Mucosa of stomach (tissue), 1 donor: ENCODE measurements around the gene SPO11.

Source experiments
- H3K27me3 ChIP-seq: one replicate; pipeline ENCODE4 v1.7.0; 2013; ENCODE audit warnings: mild to moderate bottlenecking, low read length; ENCODE audit not compliant: control insufficient read depth, insufficient read depth
- H3K36me3 ChIP-seq: one replicate; pipeline ENCODE4 v1.7.0; 2013; ENCODE audit warnings: low read length; ENCODE audit not compliant: control insufficient read depth, insufficient read depth
- H3K4me1 ChIP-seq: one replicate; pipeline ENCODE4 v1.7.0; 2013; ENCODE audit warnings: mild to moderate bottlenecking, low read length; ENCODE audit not compliant: control insufficient read depth, insufficient read depth
- H3K4me3 ChIP-seq: one replicate; pipeline ENCODE4 v1.7.0; 2013; ENCODE audit warnings: low read length
- H3K9ac ChIP-seq: one replicate; pipeline ENCODE4 v1.7.0; 2013; ENCODE audit warnings: mild to moderate bottlenecking, low read length, moderate library complexity
- H3K9me3 ChIP-seq: one replicate; pipeline ENCODE4 v1.7.0; 2013; ENCODE audit warnings: mild to moderate bottlenecking, low read length, moderate library complexity; ENCODE audit not compliant: control insufficient read depth
- donor health status: Pancreatic carcinoma.

Gene SPO11

DNA sequence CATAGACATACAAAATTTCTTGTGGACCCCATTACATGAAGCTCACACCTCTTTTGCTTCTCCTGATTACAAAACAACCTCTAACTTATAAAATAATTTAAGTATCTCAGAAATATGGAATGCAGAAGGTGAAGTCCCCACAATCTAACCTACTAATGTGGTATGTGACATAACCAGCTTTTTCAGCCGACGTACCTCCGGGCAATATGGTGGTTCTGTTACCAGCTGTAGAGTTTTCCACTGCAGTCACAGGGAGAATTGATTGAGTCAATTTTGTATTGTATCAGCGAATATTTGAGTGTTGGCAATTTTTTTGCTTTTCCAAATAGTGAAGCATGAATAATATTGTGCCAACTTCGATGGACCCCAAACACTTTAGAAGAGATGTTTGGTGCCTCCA lies 15.7 kb upstream of the SPO11 start:
- H3K4me1 ChIP-seq = no peaks in the 10 kb centered on the region

DNA sequence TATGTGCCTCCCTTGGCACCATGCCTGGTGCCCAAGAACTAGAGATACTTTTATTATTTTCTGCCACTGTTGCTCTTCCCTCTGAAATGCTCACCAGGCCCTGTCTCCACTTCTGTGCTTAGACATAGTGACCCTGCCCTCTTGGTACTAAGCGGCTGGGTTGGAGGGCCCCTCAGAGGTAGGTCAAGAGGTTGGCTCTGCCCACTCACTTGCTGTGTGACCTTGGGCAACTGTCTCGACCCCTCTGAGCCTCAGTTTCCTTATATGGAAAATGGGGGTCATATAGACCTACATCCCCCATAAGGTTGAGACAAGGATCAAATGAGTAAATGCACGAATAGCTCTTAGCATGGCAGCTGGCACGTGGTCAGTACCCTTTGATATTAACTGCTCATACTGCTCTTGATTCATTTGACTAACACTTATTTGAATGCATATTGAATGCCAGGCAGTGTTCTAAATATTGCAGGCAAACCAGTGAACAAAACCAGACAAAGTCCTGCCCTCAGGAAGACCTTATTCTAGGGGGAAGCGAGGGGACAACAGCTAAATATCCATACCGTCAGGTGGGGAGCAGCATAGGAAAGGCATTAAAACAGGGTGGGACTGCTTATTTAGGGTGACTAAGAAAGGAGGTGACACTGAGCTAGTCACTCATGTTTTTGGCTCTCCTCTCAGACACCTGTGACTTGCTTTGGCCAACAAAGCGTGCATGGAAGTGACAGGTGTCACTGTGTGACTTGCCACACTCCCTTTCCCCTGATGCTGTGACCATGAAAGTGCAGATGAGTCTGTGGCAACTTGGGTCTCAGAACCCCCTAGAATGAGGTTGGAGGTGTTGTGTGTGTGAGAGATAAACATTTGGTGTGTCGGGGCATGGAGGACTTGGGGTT lies 14.3 kb upstream of the SPO11 start:
- no peaks in the 10 kb centered on the region for H3K9me3 ChIP-seq
- H3K4me1 ChIP-seq = no peaks in the 10 kb centered on the region
- H3K4me3 ChIP-seq = no peak overlapping the region
- H3K9ac ChIP-seq = no peak overlapping the region
- no peaks in the 10 kb centered on the region for H3K27me3 ChIP-seq
- H3K36me3 ChIP-seq = no peaks in the 10 kb centered on the region

More for the DNA sequence above, 15.7 kb upstream of the SPO11 start:
- H3K27me3 ChIP-seq = peaks cover 5% of the 10 kb centered on the region
- H3K36me3 ChIP-seq = no peaks in the 10 kb centered on the region
- no peak overlapping the region for H3K4me3 ChIP-seq
- H3K9me3 ChIP-seq = no peaks in the 10 kb centered on the region
- H3K9ac ChIP-seq = no peak overlapping the region

DNA sequence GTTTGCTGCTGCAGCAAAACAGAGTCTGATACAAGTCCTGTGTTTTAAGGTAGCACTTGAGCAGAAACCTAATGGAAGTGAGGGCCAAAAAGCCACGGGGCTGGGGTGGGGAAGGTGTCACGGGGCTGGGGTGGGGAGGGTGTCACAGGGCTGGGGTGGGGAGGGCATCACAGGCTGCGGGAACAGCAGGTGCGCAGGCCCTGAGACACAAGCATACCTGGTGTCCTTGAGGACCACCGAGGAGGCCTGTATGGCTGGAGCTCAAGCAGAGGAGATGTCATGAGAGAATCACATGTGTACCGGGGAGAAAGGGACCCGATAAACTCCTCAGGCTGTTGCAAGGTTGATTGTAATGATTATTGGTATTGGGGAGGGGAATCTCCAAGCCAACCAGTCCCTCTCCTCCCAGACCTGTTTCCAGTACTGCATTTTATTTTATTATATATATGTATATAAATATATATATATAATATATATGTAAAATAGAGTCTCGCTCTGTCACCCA lies 13.6 kb upstream of the SPO11 start:
- Histone ChIP-seq H3K27me3 (no peaks in the 10 kb centered on the region), H3K4me3 (no peak overlapping the region), H3K36me3 (no peaks in the 10 kb centered on the region), H3K9me3 (no peaks in the 10 kb centered on the region), H3K4me1 (no peaks in the 10 kb centered on the region), H3K9ac (no peak overlapping the region)

DNA sequence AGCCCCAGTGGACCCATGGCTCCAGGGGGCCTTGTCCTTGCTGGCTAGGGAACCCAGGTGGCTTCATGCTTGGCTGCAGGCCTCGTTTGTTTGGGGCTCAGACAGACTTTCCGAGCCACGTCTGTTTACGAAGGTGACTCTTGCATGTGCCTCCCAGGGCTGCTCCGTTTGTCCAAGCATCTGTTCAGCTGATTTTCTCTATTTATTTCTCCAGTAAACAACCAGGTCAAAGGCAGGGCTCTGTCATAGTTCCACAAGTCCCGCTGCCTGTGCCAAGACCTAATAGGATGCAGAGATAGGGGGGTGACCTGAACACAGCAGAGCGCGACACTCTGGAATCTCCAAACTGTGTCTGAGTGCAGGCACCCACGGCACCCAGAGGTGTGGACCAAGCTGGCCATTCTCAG lies 12.8 kb upstream of the SPO11 start:
- Histone ChIP-seq H3K36me3 (no peaks in the 10 kb centered on the region), H3K4me3 (no peak overlapping the region), H3K9me3 (no peaks in the 10 kb centered on the region), H3K9ac (no peak overlapping the region), H3K4me1 (no peaks in the 10 kb centered on the region), H3K27me3 (no peaks in the 10 kb centered on the region)

DNA sequence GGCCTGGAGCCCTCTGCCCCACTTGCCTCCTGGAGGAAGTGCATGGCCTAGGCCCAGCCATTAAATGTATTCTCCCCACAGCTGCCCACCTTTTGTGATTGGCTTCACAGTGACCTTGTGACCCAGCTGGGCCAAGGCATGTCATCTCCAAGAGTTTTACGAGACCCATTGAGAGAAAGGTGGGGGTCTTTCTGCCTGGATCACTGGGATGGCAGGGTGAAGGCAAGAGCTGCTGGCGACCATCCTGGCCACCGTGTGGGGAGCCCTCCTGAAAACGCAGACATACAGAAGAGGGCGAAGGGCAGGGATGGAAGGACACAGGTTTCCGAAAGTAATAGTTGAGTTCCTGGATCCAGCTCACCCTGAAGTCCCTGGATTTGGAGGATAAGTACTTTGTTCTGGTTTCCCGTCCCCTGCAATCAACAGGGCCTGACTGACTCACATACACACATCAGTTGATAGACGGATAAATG lies 12.3 kb upstream of the SPO11 start:
- no peak overlapping the region for H3K4me3 ChIP-seq
- no peak overlapping the region for H3K9ac ChIP-seq
- no peaks in the 10 kb centered on the region for H3K27me3 ChIP-seq
- H3K9me3 ChIP-seq = no peaks in the 10 kb centered on the region
- no peaks in the 10 kb centered on the region for H3K4me1 ChIP-seq
- no peaks in the 10 kb centered on the region for H3K36me3 ChIP-seq

DNA sequence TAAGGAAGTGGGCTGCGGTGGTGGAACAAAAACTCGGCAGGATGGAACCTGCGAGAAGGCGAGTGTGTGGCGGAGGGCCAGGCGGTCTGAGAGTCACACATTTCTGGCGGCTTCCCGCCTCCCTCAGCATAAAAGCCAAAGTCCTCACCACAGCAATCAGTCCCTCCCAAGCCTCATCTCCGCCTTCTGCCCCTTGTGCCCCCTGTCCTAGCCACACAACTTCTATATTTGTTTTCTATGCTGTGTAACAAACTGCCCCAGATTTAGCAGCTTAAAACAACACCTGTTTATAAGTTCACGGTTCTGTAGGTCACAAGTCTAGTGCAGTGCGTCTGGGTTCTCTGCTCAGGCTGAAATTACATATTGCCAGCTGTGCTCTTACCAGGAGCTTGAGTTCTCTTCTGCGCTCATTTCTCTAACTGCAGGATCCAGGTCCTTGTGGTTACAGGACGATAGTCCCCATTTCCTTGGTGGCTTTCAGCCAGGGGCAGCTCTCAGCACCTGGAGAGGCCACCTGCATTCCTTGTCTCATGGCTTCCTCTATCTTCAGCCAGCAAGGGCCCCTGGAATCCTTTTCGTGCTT lies 11.7 kb upstream of the SPO11 start:
- no peak overlapping the region for H3K4me3 ChIP-seq
- no peaks in the 10 kb centered on the region for H3K27me3 ChIP-seq
- no peaks in the 10 kb centered on the region for H3K4me1 ChIP-seq

DNA sequence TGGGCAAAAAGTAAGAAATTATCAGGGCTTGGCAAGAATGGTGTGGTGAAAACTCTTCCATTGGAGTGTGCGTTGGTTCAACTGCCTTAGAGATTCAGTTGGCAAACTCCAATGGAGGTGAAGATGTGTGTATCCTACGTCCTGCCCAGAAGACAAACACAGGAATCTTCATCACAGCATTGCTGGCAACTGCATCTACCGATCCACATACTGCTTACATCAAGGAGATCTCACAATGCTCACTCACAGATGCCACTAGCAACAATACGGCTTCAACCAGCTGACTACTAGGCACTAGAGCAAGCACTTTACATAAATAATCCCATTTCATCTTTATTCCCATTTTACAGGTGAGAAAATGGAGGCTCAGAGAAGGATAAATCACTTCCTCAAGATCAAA lies 10.0 kb upstream of the SPO11 start:
- no peak overlapping the region for H3K4me3 ChIP-seq
- H3K9ac ChIP-seq = no peak overlapping the region
- H3K27me3 ChIP-seq = no peaks in the 10 kb centered on the region
- no peaks in the 10 kb centered on the region for H3K36me3 ChIP-seq
- H3K9me3 ChIP-seq = no peaks in the 10 kb centered on the region
- no peaks in the 10 kb centered on the region for H3K4me1 ChIP-seq

More for the DNA sequence above, 11.7 kb upstream of the SPO11 start:
- H3K36me3 ChIP-seq = no peaks in the 10 kb centered on the region
- no peaks in the 10 kb centered on the region for H3K9me3 ChIP-seq
- no peak overlapping the region for H3K9ac ChIP-seq

DNA sequence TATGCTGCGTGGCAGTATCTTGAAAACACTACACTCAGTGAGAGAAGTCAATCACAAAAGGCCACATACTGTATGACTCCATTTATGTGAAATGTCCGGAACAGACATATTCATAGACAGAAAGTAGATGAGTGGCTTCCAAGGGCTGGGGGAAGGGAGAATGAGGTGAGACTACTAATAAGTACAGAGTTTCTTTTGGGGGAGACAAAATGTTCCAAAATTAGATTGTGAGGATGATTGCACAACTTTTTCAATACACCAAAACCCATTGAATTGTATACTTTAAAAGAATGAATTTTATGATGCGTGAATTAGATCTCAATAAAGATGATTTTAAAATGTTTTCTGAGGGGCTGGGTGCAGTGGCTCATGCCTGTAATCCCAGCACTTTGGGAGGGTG lies 9.2 kb upstream of the SPO11 start:
- H3K4me3 ChIP-seq = no peak overlapping the region
- no peaks in the 10 kb centered on the region for H3K36me3 ChIP-seq
- H3K4me1 ChIP-seq = no peaks in the 10 kb centered on the region
- H3K27me3 ChIP-seq = no peaks in the 10 kb centered on the region
- H3K9me3 ChIP-seq = no peaks in the 10 kb centered on the region
- no peak overlapping the region for H3K9ac ChIP-seq

DNA sequence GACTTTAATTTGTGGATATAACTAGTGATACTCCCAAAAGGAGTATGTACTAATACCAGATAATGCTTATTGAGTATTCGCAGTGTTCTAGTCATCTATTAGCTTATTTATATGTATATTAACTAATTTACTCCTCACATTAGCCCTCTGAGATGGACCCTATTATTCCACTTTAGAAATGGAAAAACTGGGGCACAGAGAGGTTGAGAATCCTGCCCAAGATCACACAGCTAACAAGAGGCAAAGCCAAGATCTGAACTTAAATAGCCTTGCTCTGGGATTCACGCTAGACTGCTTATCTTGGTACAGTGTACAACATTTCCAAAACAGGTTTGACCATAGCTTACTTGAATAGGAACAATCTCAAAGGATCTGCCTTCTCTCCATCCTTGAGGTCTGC lies 8.5 kb upstream of the SPO11 start:
- H3K27me3 ChIP-seq = no peaks in the 10 kb centered on the region
- no peaks in the 10 kb centered on the region for H3K36me3 ChIP-seq

DNA sequence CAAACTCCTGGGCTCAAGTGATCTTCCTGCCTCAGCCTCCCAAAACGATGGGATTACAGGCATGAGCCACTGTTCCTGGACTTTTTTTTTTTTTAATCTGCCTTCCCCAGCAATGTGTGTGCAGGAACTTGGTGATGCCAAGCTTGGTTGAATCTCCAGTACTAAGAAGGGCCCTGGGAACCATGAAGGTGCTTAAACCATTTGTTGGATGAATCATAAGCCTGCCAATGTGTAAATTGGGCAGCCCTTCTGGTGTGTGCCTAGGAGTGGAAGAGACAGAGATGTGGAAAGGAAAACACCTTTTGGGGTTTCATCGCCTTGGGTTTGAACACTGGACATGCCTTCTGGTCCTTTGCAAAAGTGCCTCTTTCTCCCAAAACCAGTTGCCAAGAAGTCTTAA lies 7.1 kb upstream of the SPO11 start:
- no peaks in the 10 kb centered on the region for H3K27me3 ChIP-seq
- H3K9ac ChIP-seq = no peak overlapping the region
- no peak overlapping the region for H3K4me3 ChIP-seq
- no peaks in the 10 kb centered on the region for H3K9me3 ChIP-seq
- no peaks in the 10 kb centered on the region for H3K36me3 ChIP-seq
- no peaks in the 10 kb centered on the region for H3K4me1 ChIP-seq

More for the DNA sequence above, 8.5 kb upstream of the SPO11 start:
- Histone ChIP-seq H3K4me3 (no peak overlapping the region), H3K9ac (no peak overlapping the region), H3K4me1 (no peaks in the 10 kb centered on the region), H3K9me3 (no peaks in the 10 kb centered on the region)

DNA sequence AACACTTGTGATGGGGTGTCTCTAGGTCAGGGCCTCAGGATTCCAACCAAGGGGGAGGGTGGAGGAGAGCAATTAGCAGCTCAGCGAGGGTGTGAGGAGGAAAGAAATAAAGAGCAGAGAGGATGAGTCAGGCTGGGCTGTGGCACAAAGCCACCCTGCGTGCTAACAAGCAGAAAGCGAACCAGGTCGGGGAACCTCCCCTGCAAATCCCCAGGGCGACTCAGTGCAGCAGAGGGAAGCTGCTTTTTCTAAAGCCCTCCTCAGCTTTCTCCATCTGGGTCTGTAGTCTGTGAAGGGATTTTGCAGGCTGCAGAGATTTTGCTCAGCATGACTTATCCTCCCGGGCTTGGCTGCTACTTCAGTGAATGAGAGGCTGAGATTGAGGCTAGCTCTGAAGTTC lies 6.6 kb upstream of the SPO11 start:
- Histone ChIP-seq H3K9me3 (no peaks in the 10 kb centered on the region), H3K4me1 (no peaks in the 10 kb centered on the region), H3K4me3 (no peak overlapping the region), H3K9ac (no peak overlapping the region), H3K36me3 (no peaks in the 10 kb centered on the region), H3K27me3 (no peaks in the 10 kb centered on the region)

DNA sequence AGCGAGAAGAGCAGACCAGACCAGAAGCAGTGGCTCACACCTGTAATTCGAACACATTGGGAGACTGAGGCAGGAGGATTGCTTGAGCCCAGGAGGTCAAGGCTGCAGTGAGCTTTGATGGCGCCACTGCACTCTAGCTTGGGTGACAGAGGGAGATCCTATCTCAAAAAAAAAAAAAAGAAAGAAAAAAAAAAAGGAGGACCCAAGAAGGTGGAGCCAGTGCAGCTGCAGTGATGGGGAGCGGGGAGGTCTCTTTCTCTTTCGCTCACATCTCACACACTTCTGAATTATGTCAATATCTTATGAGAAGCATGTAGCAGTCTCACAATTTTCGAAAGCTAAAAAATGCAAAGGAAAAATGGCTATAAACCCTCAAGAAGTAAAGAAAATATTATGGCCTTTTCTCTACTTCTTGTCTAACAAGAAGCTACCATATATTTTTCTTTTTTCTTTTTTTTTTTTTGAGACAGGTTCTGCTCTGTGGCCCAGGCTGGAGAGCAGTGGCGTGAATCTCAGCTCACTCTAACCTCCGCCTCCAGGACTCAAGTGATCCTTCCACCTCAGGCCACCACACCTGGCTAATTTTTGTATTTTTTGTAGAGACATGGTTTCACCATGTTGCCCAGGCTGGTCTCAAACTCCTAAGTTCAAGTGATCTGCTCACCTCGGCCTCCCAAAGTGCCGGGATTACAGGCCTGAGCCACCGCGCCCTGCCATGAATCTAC lies 3.8 kb upstream of the SPO11 start:
- Histone ChIP-seq H3K27me3 (peaks cover 5% of the 10 kb centered on the region), H3K4me3 (no peak overlapping the region), H3K9me3 (no peaks in the 10 kb centered on the region), H3K4me1 (no peaks in the 10 kb centered on the region), H3K9ac (no peak overlapping the region), H3K36me3 (no peaks in the 10 kb centered on the region)
